AG10803 (cell line): Measurements from ENCODE around the gene COL19A1.
"Not testable (repeated sequence)": the region's sequence is repeated elsewhere in the genome, so short reads cannot be mapped to it uniquely, and the experiment has no call there.

Source experiments
- DNase-seq: peaks from one replicate; pipeline ENCODE4 v3.0.0; 2010; ENCODE audit warnings: low read depth
- H3K4me3 ChIP-seq: 2 replicates; pipeline ENCODE4 v1.5.1; 2011; ENCODE audit warnings: mild to moderate bottlenecking, low read length, control low read depth
- TF ChIP-seq, protein P1 (sequence below): conservative IDR thresholded peaks from 2 replicates; pipeline ENCODE4 v1.5.1; 2011; ENCODE audit warnings: mild to moderate bottlenecking, low read length, control low read depth, inconsistent platforms

COL19A1 gene

DNA sequence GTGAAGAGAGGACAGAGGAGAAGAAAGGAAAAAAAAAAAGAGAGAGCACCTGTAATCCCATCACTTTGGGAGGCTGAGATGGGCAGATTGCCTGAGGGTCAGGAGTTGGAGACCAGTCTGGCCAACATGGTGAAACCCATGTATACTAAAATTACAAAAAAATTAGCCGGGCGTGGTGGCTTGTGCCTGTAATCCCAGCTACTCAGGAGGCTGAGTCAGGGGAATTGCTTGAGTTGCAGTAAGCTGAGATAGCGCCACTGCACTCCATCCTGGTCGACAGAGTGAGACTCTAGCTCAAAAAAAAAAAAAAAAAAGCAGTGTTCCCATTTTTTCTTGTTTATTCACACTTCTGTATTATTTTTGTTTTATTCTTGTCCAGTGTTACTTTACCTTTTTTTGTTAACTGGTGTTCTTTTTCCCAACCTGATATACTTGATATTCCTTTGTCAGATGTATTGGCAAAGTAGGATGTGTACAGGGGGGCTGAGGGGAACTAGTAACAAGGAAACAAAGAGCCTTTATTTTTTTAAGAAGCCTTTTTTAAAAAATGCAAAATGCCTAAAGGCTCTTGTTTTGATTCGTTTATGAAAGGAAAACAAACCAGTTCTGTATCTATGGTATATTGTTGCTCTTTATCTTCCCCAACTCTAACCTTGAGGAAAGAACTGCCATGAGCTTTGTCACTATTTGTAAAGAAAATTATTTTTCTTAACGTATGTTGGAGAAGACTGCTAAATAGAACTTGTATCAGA lies 22.3 kb downstream of the COL19A1 start:
- no peak for DNase-seq
- no peak overlapping the region for H3K4me3 ChIP-seq
- TF ChIP-seq, protein P1, sequence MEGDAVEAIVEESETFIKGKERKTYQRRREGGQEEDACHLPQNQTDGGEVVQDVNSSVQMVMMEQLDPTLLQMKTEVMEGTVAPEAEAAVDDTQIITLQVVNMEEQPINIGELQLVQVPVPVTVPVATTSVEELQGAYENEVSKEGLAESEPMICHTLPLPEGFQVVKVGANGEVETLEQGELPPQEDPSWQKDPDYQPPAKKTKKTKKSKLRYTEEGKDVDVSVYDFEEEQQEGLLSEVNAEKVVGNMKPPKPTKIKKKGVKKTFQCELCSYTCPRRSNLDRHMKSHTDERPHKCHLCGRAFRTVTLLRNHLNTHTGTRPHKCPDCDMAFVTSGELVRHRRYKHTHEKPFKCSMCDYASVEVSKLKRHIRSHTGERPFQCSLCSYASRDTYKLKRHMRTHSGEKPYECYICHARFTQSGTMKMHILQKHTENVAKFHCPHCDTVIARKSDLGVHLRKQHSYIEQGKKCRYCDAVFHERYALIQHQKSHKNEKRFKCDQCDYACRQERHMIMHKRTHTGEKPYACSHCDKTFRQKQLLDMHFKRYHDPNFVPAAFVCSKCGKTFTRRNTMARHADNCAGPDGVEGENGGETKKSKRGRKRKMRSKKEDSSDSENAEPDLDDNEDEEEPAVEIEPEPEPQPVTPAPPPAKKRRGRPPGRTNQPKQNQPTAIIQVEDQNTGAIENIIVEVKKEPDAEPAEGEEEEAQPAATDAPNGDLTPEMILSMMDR = no peak

GRCh38 chr6:69889234-69889974 lies 23.0 kb downstream of the COL19A1 start:
- not testable (repeated sequence) for H3K4me3 ChIP-seq, DNase-seq

- not testable (repeated sequence) for DNase-seq, H3K4me3 ChIP-seq
Measured at GRCh38 chr6:69892561-69892960, 26.2 kb downstream of the COL19A1 start.

DNA sequence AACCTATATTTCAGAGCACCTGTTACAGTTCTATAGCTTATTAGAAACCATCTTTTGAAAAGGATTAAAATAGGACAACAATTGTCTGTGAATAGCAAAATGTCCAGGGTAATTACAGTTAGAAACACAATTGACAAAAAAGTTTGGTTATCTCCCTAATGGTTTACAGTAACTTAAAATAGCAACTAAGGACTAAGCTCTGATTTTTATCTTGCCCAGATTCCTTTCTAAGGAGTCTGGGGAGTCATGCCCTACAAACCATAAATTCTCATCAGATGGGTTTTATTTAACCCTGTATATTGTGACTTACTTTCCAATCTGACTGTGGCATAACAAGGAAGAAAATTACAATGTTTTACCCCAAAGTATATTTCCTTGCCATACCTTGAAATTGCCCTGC lies 26.9 kb downstream of the COL19A1 start:
- not testable (repeated sequence) for H3K4me3 ChIP-seq, DNase-seq

- TF ChIP-seq, protein P1 = no peak
- peak; percentile 57 for DNase-seq
- no peak overlapping the region for H3K4me3 ChIP-seq
Measured at GRCh38 chr6:69894578-69895347, 28.4 kb downstream of the COL19A1 start.

- H3K4me3 ChIP-seq = no peak overlapping the region
- no peak for DNase-seq
- TF ChIP-seq, protein P1 = no peak
Measured at GRCh38 chr6:69895396-69895795, 29.0 kb downstream of the COL19A1 start.

GRCh38 chr6:69900869-69901268 lies 34.5 kb downstream of the COL19A1 start:
- no peak for DNase-seq
- TF ChIP-seq, protein P1 = no peak
- no peak overlapping the region for H3K4me3 ChIP-seq

DNA sequence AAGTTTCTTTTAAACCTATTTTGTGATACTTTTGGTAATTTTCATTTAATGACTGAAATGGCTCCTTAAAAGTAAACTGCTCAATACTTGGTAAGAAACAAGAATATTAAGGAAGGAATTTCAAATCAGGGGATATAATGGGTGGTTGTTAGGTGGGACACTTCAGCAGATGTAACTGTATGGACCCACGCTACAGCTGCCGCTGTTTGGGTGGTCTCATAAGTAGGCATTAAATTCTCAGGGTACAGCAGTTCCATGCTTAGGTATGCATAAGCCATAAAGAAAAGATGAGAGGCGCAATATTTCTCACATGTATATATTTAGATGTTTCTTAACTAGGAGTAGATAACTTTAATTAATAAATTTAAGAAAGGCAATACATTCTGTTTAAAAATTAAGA lies 35.0 kb downstream of the COL19A1 start:
- DNase-seq = no peak
- H3K4me3 ChIP-seq = no peak overlapping the region
- TF ChIP-seq, protein P1 = no peak
